Neural cell (in vitro differentiated cells): ENCODE measurements around the gene ZNF358. TPM values are rescaled to one million over a fixed set of nuclear protein-coding genes. Genes with fewer than 3 reads are reported as not detected.

Experiments used
- H2AFZ ChIP-seq: fragments of 200-600, 300-800 bp; sonication (generic), shearing (Covaris generic); 2 replicates; pipeline ENCODE4 v1.6.0; 2014; ENCODE audit warnings: low read depth, mild to moderate bottlenecking, antibody characterized with exemption, low read length, moderate library complexity
- H3F3A ChIP-seq: fragments of 200-600 bp; shearing (Covaris generic); 2 replicates; pipeline ENCODE4 v1.6.1; 2016; ENCODE audit warnings: mild to moderate bottlenecking, moderate library complexity, mixed read lengths, antibody characterized with exemption, low read length; ENCODE audit not compliant: insufficient read depth, poor library complexity, severe bottlenecking
- H3K27ac ChIP-seq: fragments of 200-600, 300-800 bp; sonication (generic), shearing (Covaris generic); 2 replicates; pipeline ENCODE4 v1.5.1; 2014; ENCODE audit warnings: mild to moderate bottlenecking, low read length, moderate library complexity
- H3K27me3 ChIP-seq: fragments of 300-800, 200-600 bp; sonication (generic), shearing (Covaris generic); 2 replicates; pipeline ENCODE4 v1.6.0; 2014; ENCODE audit warnings: mild to moderate bottlenecking, low read depth, low read length, moderate library complexity; ENCODE audit not compliant: insufficient read depth
- H3K36me3 ChIP-seq: fragments of 300-800, 200-600 bp; sonication (generic), shearing (Covaris generic); 2 replicates; pipeline ENCODE4 v1.5.1; 2014; ENCODE audit warnings: mild to moderate bottlenecking, antibody characterized with exemption, low read length, moderate library complexity; ENCODE audit not compliant: insufficient read depth
- H3K4me2 ChIP-seq: fragments of 300-800, 200-600 bp; sonication (generic), shearing (Covaris generic); 2 replicates; pipeline ENCODE4 v1.6.0; 2014; ENCODE audit warnings: mild to moderate bottlenecking, low read length
- H3K4me3 ChIP-seq: fragments of 300-800, 200-600 bp; sonication (generic), shearing (Covaris generic); 2 replicates; pipeline ENCODE4 v1.5.1; 2014; ENCODE audit warnings: mild to moderate bottlenecking, low read length, moderate library complexity
- H3K79me2 ChIP-seq: fragments of 200-600 bp; shearing (Covaris generic); replicated peaks from 2 replicates; pipeline ENCODE4 v1.6.0; 2014; ENCODE audit warnings: mild to moderate bottlenecking, low read length, moderate library complexity; ENCODE audit not compliant: insufficient read depth
- H3K9ac ChIP-seq: fragments of 300-800, 200-600 bp; sonication (generic), shearing (Covaris generic); 2 replicates; pipeline ENCODE4 v1.6.1; 2016; ENCODE audit warnings: mild to moderate bottlenecking, low read length, mixed read lengths
- H3K9me2 ChIP-seq: fragments of 200-600 bp; shearing (Covaris generic); 2 replicates; pipeline ENCODE4 v1.6.1; 2016; ENCODE audit warnings: mild to moderate bottlenecking, low read length, mixed read lengths; ENCODE audit not compliant: insufficient read depth
- H3K9me3 ChIP-seq: fragments of 200-600, 300-800 bp; sonication (generic), shearing (Covaris generic); 2 replicates; pipeline ENCODE4 v1.6.1; 2016; ENCODE audit warnings: mild to moderate bottlenecking, mixed run types, low read length, moderate library complexity, mixed read lengths
- H4K20me1 ChIP-seq: fragments of 200-600 bp; shearing (Covaris generic); 2 replicates; pipeline ENCODE4 v1.6.1; 2016; ENCODE audit warnings: mild to moderate bottlenecking, mixed run types; ENCODE audit not compliant: insufficient read depth
- EP300 ChIP-seq: fragments of 450-650 bp; conservative IDR thresholded peaks from 2 replicates; pipeline ENCODE4 v1.6.1; 2014; ENCODE audit warnings: antibody characterized with exemption, mild to moderate bottlenecking, moderate library complexity; ENCODE audit not compliant: poor library complexity, severe bottlenecking
- EZH2 ChIP-seq: fragments of 200-600, 300-800 bp; shearing (Covaris generic), sonication (generic); IDR thresholded peaks from 2 replicates; pipeline ENCODE4 v1.6.1; 2014; ENCODE audit warnings: antibody characterized with exemption, low read length, borderline replicate concordance, mild to moderate bottlenecking; ENCODE audit not compliant: insufficient read depth, poor library complexity, severe bottlenecking
- MXI1 ChIP-seq: fragments of 450-650 bp; conservative IDR thresholded peaks from 2 replicates; pipeline ENCODE4 v1.6.1; 2014; ENCODE audit warnings: antibody characterized with exemption, mild to moderate bottlenecking; ENCODE audit not compliant: poor library complexity, severe bottlenecking
- POLR2AphosphoS5 ChIP-seq: IDR thresholded peaks from 2 replicates; pipeline ENCODE4 v1.6.1; 2012
- RAD21 ChIP-seq: fragments of 450-650 bp; conservative IDR thresholded peaks from 2 replicates; pipeline ENCODE4 v1.6.1; 2014; ENCODE audit warnings: antibody characterized with exemption, mild to moderate bottlenecking, moderate library complexity
- SMC3 ChIP-seq: fragments of 450-650 bp; conservative IDR thresholded peaks from 2 replicates; pipeline ENCODE4 v1.6.1; 2014; ENCODE audit warnings: antibody characterized with exemption, mild to moderate bottlenecking, moderate library complexity; ENCODE audit not compliant: poor library complexity
- TAF1 ChIP-seq: IDR thresholded peaks from 2 replicates; pipeline ENCODE4 v1.6.1; 2012; ENCODE audit warnings: low read depth
- polyA plus RNA-seq: library from polyadenylated mRNA; depleted of rRNA; stranded (reverse); fragments of >200 nt; gene quantifications from 2 replicates; pipeline ENCODE4 v1.2.3, GENCODE V29; 2014
- TF ChIP-seq, protein P1 (sequence below): fragments of 450-650 bp; IDR thresholded peaks from 2 replicates; pipeline ENCODE4 v1.5.1; 2014; ENCODE audit warnings: antibody characterized with exemption, mild to moderate bottlenecking, moderate library complexity; ENCODE audit not compliant: poor library complexity, severe bottlenecking
- TF ChIP-seq, protein P2 (sequence below): IDR thresholded peaks from 2 replicates; pipeline ENCODE4 v1.6.1; 2012; ENCODE audit warnings: borderline replicate concordance

Gene ZNF358
- polyA plus RNA-seq, 1 donor from 2014 or later: 22.0 TPM

DNA sequence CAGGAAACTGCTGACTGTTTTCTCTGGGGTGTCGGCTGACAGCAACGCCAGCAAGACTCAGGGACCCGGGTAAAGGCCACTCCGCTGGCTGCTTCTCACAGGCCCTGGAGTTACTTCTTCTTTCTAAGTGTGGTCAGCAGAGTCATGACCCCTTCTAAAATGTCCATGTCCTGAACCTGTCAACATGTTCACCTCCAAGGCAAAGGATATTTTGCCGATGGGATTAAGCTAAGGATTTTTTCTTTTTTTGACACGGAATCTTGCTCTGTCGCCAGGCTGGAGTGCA is 35.0 kb upstream of the ZNF358 start:
- Histone ChIP-seq H3K9me3 (no peaks in the 10 kb centered on the region), H3K9me2 (no peaks in the 10 kb centered on the region), H3K27me3 (no peaks in the 10 kb centered on the region), H3K4me2 (no peak overlapping the region), H3K9ac (no peak overlapping the region), H3K4me3 (no peak overlapping the region), H3F3A (no peaks in the 10 kb centered on the region), H3K36me3 (no peaks in the 10 kb centered on the region), H3K79me2 (no peaks in the 10 kb centered on the region), H3K27ac (no peak overlapping the region), H4K20me1 (no peaks in the 10 kb centered on the region), H2AFZ (no peak overlapping the region)
- TF ChIP-seq TAF1: no peak

DNA sequence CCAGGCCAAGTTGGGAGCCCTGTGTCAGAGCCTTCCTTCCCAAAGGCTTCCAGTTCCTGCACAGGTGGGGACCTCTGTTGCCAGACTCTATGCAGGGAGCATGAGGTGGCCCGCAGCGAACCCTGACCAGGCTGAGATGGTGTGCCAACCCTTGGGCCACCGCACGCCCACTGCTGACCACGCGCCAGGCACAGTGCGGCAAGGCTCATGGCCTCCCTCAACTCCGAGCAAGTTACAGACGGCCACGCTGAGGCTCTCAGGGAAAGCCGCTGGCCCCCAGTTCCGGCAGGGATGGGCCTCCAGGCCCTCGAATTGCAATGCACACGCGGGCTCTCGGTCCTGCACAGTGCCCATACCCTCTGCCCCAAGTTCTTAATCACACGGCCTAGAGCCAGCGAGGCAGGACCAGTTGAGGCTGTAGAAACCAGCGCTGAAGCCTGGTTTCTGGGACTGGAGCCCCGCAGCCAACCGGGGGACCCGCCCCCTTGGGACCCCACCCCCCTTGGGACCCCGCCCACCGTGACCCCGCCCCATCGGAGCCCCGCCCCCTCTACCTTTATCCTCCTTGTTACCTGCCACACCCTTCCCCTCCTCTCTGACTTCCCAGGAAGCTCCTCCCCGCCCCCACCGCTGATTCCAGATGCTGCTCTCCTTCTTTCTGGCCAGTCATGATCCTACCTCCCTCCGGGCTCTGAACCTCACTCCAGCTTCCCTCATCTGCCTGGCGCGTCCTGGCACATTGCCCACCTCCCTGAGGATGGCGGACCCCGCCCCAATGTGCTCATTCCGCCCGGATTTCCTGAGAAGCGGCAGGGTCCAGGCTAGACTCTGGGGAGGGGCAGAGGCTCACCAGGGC is 33.1 kb upstream of the ZNF358 start:
- Histone ChIP-seq H2AFZ (no peak overlapping the region), H4K20me1 (no peaks in the 10 kb centered on the region), H3K27me3 (no peaks in the 10 kb centered on the region), H3K9me3 (no peaks in the 10 kb centered on the region), H3K4me3 (no peak overlapping the region), H3K79me2 (no peaks in the 10 kb centered on the region), H3K4me2 (no peak overlapping the region), H3K9ac (no peak overlapping the region), H3K36me3 (no peaks in the 10 kb centered on the region), H3K27ac (no peak overlapping the region), H3K9me2 (no peaks in the 10 kb centered on the region), H3F3A (no peaks in the 10 kb centered on the region)
- TF ChIP-seq EZH2: no peak
- TF ChIP-seq, protein P1, sequence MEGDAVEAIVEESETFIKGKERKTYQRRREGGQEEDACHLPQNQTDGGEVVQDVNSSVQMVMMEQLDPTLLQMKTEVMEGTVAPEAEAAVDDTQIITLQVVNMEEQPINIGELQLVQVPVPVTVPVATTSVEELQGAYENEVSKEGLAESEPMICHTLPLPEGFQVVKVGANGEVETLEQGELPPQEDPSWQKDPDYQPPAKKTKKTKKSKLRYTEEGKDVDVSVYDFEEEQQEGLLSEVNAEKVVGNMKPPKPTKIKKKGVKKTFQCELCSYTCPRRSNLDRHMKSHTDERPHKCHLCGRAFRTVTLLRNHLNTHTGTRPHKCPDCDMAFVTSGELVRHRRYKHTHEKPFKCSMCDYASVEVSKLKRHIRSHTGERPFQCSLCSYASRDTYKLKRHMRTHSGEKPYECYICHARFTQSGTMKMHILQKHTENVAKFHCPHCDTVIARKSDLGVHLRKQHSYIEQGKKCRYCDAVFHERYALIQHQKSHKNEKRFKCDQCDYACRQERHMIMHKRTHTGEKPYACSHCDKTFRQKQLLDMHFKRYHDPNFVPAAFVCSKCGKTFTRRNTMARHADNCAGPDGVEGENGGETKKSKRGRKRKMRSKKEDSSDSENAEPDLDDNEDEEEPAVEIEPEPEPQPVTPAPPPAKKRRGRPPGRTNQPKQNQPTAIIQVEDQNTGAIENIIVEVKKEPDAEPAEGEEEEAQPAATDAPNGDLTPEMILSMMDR: no peak
- no peak for TF ChIP-seq SMC3
- no peak for TF ChIP-seq TAF1

DNA sequence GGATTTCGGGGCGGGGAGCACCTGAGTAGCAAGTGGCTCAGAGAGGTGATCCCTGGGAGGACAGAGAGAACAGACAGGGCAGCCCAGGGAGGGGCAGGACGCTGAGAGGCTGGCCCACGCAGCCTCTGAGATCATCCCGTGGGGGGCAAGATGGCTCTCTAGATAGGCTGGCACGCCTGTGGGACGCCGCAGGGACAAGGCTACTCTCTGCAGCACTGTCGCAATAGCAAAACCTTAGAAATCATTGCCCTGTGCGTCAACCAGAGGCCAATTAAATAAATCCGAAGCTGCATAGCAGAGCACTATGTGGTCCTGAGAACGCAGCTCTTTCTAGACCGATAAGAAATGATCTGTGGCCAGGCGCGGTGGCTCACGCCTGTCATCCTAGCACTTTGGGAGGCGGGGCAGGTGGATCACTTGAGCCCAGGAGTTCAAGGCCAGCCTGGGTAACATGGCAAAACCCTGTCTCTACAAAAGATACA is 32.1 kb upstream of the ZNF358 start:
- no peaks in the 10 kb centered on the region for H3K79me2 ChIP-seq
- H3K27me3 ChIP-seq: no peaks in the 10 kb centered on the region
- H3K27ac ChIP-seq: no peak overlapping the region
- H3F3A ChIP-seq: no peaks in the 10 kb centered on the region
- no peak for TF ChIP-seq EP300
- TF ChIP-seq MXI1: no peak
- TF ChIP-seq, protein P2, sequence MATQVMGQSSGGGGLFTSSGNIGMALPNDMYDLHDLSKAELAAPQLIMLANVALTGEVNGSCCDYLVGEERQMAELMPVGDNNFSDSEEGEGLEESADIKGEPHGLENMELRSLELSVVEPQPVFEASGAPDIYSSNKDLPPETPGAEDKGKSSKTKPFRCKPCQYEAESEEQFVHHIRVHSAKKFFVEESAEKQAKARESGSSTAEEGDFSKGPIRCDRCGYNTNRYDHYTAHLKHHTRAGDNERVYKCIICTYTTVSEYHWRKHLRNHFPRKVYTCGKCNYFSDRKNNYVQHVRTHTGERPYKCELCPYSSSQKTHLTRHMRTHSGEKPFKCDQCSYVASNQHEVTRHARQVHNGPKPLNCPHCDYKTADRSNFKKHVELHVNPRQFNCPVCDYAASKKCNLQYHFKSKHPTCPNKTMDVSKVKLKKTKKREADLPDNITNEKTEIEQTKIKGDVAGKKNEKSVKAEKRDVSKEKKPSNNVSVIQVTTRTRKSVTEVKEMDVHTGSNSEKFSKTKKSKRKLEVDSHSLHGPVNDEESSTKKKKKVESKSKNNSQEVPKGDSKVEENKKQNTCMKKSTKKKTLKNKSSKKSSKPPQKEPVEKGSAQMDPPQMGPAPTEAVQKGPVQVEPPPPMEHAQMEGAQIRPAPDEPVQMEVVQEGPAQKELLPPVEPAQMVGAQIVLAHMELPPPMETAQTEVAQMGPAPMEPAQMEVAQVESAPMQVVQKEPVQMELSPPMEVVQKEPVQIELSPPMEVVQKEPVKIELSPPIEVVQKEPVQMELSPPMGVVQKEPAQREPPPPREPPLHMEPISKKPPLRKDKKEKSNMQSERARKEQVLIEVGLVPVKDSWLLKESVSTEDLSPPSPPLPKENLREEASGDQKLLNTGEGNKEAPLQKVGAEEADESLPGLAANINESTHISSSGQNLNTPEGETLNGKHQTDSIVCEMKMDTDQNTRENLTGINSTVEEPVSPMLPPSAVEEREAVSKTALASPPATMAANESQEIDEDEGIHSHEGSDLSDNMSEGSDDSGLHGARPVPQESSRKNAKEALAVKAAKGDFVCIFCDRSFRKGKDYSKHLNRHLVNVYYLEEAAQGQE: no peak
- TF ChIP-seq, protein P1: no peak
- TF ChIP-seq POLR2AphosphoS5: no peak
- no peak for TF ChIP-seq SMC3
- no peak for TF ChIP-seq TAF1
- TF ChIP-seq RAD21: no peak
- no peak for TF ChIP-seq EZH2
- no peak overlapping the region for H2AFZ ChIP-seq
- no peaks in the 10 kb centered on the region for H3K9me3 ChIP-seq
- no peak overlapping the region for H3K4me2 ChIP-seq
- H4K20me1 ChIP-seq: no peaks in the 10 kb centered on the region
- no peak overlapping the region for H3K4me3 ChIP-seq
- H3K9ac ChIP-seq: no peak overlapping the region
- H3K36me3 ChIP-seq: no peaks in the 10 kb centered on the region
- H3K9me2 ChIP-seq: no peaks in the 10 kb centered on the region
